ENCODE data around the gene CCNL2. TPM values are rescaled to one million over a fixed set of nuclear protein-coding genes. Genes with fewer than 3 reads are reported as not detected.

CCNL2 gene
- total and polyA plus RNA-seq, 2 of the 13 experiments (the other 11 are each of a cell fraction or from before 2014, with no cell fraction given), result 105 to 340 TPM

- TF ChIP-seq ZBTB14 (CRISPR knock-in tag; IDR thresholded peaks at IDR 0.05) (0 out of 2 replicates have a peak, but pooled peaks have one; percentile 31), ZGPAT (CRISPR knock-in tag; IDR thresholded peaks at IDR 0.05) (peak; percentile 55; the same call in 1 of the 2 replicates), JARID2 (CRISPR knock-in tag; IDR thresholded peaks at IDR 0.05; ENCODE audit: insufficient replicate concordance) (no peak), ZFP90 (CRISPR knock-in tag; IDR thresholded peaks at IDR 0.05; ENCODE audit: borderline replicate concordance) (no peak), ATF2 (CRISPR knock-in tag; IDR thresholded peaks at IDR 0.05) (no peak; the same call in 1 of the 2 replicates), ZNF512 (CRISPR knock-in tag; IDR thresholded peaks at IDR 0.05) (no peak), RFXANK (CRISPR knock-in tag; IDR thresholded peaks at IDR 0.05) (no peak), ZNF142 (CRISPR knock-in tag; IDR thresholded peaks at IDR 0.05) (no peak), TRIM22 (IDR thresholded peaks at IDR 0.05) (no peak), NPAS2 (CRISPR knock-in tag; IDR thresholded peaks at IDR 0.05; ENCODE audit: borderline replicate concordance) (no peak), CERS6 (CRISPR knock-in tag; IDR thresholded peaks at IDR 0.05) (no peak), ZNF761 (CRISPR knock-in tag; conservative IDR thresholded peaks at IDR 0.05) (no peak), YEATS4 (CRISPR knock-in tag; IDR thresholded peaks at IDR 0.05; ENCODE audit: borderline replicate concordance) (peak; percentile 56; the same call in 1 of the 2 replicates), RBAK (CRISPR knock-in tag; IDR thresholded peaks at IDR 0.05) (no peak), ZNF274 (CRISPR knock-in tag; IDR thresholded peaks at IDR 0.05) (no peak)
Measured at GRCh38 chr1:1437904-1438376, 38.8 kb upstream of the CCNL2 start (continued).
